GM12892 (cell line): ENCODE measurements around the gene FAM20C.

Experiments used
- DNase-seq: peaks from one replicate; pipeline ENCODE4 v3.0.0; 2011; ENCODE audit not compliant: insufficient read length
- FAIRE-seq: peaks from 2 replicates; lab custom pipeline; 2011; peaks lifted over from hg19 to GRCh38; lab: Jason Lieb, UNC
- POLR2A ChIP-seq: IDR thresholded peaks from 2 replicates; pipeline ENCODE4 v1.6.1; 2011; ENCODE audit warnings: low read depth, low read length, control low read depth
- POLR2AphosphoS5 ChIP-seq: IDR thresholded peaks from 2 replicates; pipeline ENCODE4 v1.6.1; 2011; ENCODE audit warnings: low read depth, low read length, control low read depth
- TAF1 ChIP-seq: IDR thresholded peaks from 2 replicates; pipeline ENCODE4 v1.6.1; 2011; ENCODE audit warnings: low read depth, mild to moderate bottlenecking, control low read depth, low read length, borderline replicate concordance

The FAM20C gene

DNA sequence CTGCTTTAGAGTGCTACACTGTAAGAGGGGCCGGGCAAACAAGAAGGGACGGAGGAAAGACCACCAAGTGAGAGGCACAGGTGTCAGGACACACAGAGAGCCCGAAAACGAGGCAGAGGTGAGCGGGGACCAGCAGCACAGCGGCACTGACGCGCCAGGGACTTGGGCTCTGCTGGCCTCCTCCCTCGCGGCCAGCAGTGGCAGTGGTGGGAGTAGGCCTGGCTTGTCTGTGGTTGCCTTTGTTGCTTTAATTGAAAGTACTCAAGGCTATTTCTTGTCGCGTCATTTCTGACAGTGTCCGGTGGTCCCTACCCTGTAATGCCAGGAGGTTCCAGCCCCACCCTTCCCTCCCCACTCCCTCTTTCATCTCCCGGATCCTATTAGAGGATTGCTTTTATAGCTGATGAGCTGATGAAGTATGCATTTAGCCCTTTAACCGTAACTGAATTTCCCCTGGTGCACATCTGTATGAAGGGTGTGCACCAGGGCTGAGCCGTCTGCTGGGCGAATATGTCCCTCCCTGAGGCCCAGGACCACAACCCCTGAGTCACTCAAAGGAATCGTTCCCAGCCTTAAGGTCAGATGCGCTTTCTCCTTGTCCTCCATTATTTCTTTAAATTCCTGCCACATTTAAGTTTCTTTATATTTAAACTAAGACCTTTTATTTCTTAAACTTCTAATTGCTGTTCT is 39.5 kb upstream of the FAM20C start:
- FAIRE-seq, result no peak
- TF ChIP-seq TAF1 (no peak), POLR2A (no peak), POLR2AphosphoS5 (no peak)

DNA sequence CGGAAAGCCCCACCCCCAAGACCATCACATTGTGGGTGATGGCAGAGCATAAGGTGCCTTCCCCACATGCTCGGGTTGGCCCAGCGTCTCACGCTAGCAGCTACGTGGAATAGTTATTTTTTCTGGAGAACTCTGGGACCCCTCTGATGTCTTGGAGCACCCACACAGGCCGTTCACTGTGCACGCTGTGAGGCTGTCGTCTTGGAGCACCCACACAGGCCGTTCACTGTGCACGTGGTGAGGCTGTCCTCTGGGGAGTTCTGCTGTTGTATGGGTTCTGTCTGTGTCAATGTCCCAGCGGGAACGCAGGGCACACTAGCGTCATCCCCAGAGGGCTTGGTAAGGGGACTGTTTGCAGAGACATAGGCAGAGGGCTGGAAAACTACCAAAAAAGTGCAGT is 38.8 kb upstream of the FAM20C start:
- TF ChIP-seq TAF1 (no peak), POLR2AphosphoS5 (no peak), POLR2A (no peak)
- DNase-seq (no peak), FAIRE-seq (no peak)

More for the DNA sequence above, 39.5 kb upstream of the FAM20C start:
- no peak for DNase-seq

DNA sequence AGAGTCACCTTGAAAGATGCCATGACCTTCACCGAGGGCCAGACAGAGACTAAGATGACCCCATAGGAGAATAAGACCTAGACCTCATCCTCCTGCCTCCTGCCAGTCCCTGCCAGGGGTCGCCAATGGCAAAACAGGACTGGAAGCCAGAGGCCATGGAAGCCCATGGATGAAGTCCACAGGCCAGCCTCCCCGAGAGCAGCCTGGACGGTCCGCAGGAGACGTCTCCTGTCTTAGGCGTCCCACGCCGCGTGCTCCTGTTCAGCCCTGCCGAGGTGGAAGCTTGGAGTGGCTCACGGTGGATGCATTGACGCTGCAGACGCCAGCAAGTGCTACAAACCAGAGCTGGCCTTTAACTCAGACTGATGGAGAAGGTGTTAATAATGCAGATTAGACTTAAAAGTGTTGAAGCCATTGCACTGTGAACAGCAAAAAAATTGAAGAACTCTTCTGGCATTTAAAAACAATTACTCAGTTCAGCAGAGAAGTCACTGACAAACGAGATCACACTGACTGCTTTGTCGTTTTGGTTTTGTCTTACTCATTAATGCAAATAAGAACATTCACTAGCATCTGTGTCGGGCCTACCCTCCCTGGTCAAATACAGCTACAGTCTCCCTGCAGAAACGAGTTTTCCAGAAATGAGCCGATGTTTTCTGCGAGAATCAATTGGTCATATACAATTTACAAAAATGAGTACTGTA is 38.1 kb upstream of the FAM20C start:
- FAIRE-seq (no peak), DNase-seq (no peak)
- no peak for TF ChIP-seq POLR2AphosphoS5
- no peak for TF ChIP-seq POLR2A
- no peak for TF ChIP-seq TAF1

DNA sequence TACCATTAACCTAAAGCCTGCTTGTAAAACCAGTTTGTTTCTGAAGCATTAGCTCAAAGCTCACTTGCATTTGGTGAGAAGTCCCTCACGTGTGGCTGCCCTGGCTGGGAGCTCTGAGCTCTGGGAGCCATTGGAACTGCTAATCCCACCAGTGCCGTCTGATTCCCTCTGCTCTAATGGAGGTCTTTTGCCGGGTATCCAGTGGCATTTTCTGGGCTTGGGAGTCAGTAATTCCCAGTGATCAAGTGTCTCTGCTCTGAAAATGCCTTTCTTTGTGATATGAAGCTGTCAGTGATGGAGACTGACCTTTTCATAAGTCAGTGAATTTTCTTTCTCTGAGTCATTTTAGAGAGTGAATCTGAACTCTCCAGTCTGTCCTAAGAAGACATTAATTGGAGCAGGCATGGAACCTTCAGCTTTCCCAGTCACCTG is 36.9 kb upstream of the FAM20C start:
- TF ChIP-seq POLR2AphosphoS5 (no peak), POLR2A (no peak), TAF1 (no peak)
- no peak for FAIRE-seq
- DNase-seq, result no peak

DNA sequence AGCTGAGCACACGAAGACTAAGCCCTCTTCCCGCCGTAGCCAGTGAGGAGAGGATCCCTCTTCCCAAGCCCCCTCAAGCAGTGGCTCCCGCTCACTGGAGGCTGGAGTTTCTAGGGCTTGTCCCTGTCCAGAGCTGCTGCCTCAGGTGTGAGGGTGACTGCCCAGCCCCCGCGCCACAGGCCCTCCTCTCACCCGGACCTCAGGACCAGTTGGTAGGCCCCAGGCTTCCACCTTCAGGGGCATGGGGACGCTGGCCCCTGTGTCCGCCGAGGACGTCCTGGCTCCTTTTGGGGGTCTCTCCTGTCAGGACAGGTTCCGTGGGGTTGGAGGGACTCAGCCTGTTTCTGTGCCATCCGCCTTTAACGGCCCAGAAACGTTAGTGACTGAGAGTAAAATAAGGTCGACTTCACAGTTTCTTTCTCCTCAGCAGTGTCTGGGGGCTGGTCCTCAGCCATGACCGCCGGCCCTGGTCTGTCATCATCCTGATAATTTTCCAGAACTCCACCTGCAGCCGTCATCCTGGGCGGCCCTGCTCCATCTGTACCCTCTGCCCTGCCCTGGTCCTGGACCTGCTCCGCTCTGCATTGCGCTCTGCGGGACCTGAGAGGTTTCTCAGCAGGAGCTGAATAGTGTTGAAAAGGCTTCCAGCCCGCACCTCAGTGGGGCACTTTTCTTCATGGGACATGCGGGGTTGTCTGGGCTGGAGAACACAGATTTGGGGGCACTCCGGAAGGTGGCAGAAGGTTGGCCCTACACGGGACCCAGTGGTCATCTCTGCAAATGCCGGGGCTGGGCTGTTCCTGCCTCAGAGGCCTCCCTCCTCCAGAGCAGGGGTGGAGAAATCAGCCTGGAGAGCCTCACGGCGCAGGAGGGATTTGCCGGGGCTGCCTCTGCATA is 36.0 kb upstream of the FAM20C start:
- FAIRE-seq (no peak), DNase-seq (no peak)
- no peak for TF ChIP-seq POLR2AphosphoS5

DNA sequence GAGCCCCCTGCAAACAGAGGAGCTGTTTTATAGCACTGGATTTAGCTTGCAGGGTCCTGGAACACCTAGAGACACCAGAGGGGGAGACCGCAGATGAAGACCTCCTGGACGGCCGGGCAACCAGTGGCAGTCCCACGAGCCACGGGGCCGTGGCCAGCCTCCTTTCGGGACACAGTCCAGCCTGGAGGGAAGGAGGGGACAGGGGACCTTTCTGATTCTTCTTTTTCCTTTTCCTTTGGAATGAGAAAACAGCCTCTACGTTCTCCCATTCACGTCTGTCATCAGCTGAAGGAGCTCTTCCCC is 35.4 kb upstream of the FAM20C start:
- no peak for DNase-seq
- no peak for FAIRE-seq

DNA sequence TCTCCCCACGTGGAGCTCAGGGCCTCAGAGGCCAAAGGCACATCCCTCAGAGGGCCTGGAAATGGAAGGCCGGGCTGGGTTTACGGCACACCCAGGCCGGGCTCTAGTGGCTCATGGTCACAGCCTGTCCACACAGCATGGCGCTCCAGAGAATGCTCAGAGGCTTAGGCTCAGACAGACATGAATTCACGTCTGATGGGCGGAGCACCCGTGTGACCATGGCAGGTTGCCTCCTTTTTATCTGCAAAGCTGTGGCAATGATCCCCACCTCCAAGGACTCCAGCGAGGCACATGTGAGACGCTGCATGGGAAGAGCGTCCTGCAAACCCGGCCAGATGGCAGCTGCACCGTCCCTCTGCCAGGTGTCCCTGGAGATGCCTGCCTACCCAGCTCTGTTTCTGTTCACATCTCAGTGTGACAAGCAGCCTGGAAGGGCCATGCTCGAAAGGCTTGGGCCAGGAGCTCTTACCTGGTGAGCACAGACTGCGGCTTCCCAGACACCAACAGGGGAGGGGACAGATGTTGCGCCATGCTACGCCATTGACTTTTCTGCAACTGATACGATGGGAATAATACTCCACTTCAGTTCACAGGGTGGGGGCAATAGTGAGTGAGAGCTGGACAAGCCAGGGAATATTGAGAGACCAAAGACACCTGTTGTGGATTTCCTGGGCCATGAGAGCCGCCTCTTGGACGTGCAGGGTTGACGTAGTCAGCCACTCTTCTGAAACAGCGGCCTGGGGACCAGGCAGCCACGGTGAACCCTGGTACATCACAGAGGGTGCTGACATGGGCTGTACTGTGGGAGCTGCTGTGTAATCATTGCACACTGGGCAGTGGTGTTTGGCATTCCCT is 34.4 kb upstream of the FAM20C start:
- TF ChIP-seq POLR2AphosphoS5 (no peak), POLR2A (no peak), TAF1 (no peak)
- FAIRE-seq (no peak), DNase-seq (no peak)

More for the DNA sequence above, 35.4 kb upstream of the FAM20C start:
- TF ChIP-seq POLR2A, result no peak
- TF ChIP-seq POLR2AphosphoS5, result no peak
- TF ChIP-seq TAF1, result no peak

DNA sequence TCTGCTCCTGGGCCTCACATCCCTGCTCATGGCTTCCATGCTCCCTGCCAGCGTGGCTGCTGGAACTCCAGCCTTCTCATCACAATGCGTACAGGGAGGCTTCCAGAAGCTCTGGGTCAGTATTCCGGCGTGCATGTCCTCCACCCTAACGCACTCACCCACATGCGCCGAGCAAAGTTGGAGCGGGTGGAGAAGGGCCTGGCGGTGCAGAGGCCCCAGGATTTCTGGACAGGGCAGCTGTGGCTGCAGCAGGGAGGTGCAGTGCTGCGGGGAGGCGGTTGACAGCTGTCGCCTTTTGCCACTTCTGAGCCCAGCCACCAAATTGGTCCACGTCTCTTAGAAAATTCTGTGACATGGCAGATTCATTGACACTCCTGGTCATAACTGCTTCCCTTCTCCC is 33.6 kb upstream of the FAM20C start:
- TF ChIP-seq POLR2A (no peak), TAF1 (no peak), POLR2AphosphoS5 (no peak)
- FAIRE-seq (no peak), DNase-seq (no peak)

DNA sequence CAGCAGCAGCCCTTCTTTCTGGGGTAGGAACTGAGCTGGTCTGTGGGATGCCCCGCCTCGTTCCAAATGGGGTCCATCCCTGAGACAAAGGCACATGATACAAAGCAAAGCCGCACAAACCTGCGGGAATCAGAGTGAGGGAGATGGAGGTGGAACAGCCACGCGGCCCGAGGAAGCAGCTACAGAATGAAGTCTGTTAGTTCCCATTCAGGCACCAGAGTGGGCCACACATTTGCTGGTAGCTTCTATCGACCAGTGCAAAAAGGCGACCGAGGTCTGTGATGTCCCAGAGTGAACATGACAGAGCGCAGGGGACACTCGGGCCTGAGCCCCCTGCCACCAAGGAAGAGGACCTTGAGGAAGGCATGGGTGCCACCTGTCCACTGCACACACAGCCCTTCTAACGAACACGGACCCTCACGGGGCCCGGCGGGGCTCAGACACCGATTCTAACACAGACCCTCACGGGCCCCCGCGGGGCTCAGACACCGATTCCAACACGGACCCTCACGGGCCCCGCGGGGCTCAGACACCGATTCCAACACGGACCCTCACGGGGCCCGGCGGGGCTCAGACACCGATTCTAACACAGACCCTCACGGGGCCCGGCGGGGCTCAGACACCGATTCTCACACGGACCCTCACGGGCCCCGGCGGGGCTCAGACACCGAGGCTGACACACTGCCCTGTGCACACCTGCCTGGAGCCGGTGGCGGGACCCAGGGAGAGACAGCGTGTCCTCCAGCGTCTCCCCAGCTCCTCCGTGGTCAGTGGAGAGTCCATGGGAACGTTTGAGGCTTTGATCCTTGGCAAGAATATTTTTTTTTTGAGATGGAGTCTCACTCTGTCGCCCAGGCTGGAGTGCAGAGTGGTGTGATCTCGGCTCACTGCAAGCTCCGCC is 32.8 kb upstream of the FAM20C start:
- DNase-seq (no peak), FAIRE-seq (no peak)
- TF ChIP-seq POLR2AphosphoS5 (no peak), TAF1 (no peak), POLR2A (no peak)

DNA sequence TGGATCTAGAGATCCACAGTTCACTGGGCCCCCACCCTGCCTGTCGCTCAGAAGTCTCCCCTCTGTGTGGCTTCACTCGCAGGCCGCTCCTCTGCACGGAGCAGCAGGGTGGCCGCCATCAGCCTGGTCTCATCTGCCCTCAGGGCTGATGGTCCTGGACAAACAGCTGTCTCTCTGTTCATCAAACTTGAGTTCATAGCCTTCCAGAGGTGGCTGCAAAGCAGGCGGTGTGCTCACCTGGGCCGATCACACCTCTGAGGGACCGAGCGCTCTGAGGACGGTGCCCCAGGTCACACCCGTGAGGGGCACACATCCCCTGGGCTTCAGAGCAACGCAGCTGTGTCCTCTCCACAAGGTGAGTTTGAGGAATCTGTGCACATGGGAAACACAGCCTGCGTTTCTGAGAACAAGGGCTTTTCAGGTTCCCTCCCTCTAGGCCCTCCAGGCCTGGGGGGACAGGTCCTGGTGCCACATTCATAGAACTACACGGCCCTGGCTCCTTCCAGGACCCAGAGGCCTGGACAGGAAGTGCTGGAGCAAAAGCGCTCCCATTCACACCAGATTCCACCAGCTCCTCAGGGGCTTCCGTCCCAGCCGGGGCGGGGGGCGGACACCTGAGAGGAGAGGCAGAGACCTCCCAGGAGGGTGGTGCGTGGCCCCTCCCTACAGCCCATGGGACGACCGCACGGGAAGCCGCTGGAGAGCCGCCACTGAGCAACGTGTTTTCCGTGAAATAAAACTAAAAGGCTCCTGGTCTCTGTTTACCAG is 31.2 kb upstream of the FAM20C start:
- TF ChIP-seq TAF1 (no peak), POLR2A (no peak), POLR2AphosphoS5 (no peak)
- DNase-seq (no peak), FAIRE-seq (no peak)
